ENCODE measurements around the gene SPAG7.

The SPAG7 gene

GRCh38 chr17:4949321-4950074 is 18.1 kb downstream of the SPAG7 start:
- DNase-seq: peak; percentile 43

- peak; percentile 93 for DNase-seq
These were observed 18.7 kb downstream of the SPAG7 start for GRCh38 chr17:4948931-4949320.

- DNase-seq: peak; percentile 93
These were observed 19.3 kb downstream of the SPAG7 start, which contains the start of gene PFN1 for GRCh38 chr17:4948166-4948930. TSS of gene PFN1 (minus strand) at chr17:4948530. CDS start at chr17:4948394, 136 bp downstream.

GRCh38 chr17:4947411-4948165 is 20.0 kb downstream of the SPAG7 start:
- no peak for DNase-seq

- no peak for DNase-seq
These were observed 20.6 kb downstream of the SPAG7 start for GRCh38 chr17:4947010-4947410.

GRCh38 chr17:4946312-4946976 is 21.2 kb downstream of the SPAG7 start:
- no peak for DNase-seq

- no peak for DNase-seq
These were observed 21.7 kb downstream of the SPAG7 start for GRCh38 chr17:4945944-4946280.

- DNase-seq: no peak
These were observed 22.3 kb downstream of the SPAG7 start for GRCh38 chr17:4945176-4945943.

GRCh38 chr17:4944554-4945175 is 23.0 kb downstream of the SPAG7 start:
- no peak for DNase-seq

GRCh38 chr17:4944163-4944553 is 23.5 kb downstream of the SPAG7 start:
- no peak for DNase-seq

GRCh38 chr17:4942760-4943508 is 24.7 kb downstream of the SPAG7 start:
- no peak for DNase-seq

GRCh38 chr17:4941319-4941610 is 26.4 kb downstream of the SPAG7 start:
- DNase-seq: no peak

- DNase-seq: no peak
These were observed 26.9 kb downstream of the SPAG7 start for GRCh38 chr17:4940555-4941318.

- peak; percentile 99 for DNase-seq
These were observed 27.6 kb downstream of the SPAG7 start, which contains the start of the genes RNF167 and SLC25A11 for GRCh38 chr17:4939796-4940554. TSS of gene RNF167 (plus strand) at chr17:4940268. CDS start at chr17:4940910, 642 bp downstream. TSS of gene SLC25A11 (minus strand) at chr17:4940046. CDS start at chr17:4939910, 136 bp downstream.

- DNase-seq: no peak
These were observed 28.1 kb downstream of the SPAG7 start for GRCh38 chr17:4939546-4939795.

GRCh38 chr17:4938688-4939545 is 28.7 kb downstream of the SPAG7 start:
- DNase-seq: no peak

- no peak for DNase-seq
These were observed 29.5 kb downstream of the SPAG7 start for GRCh38 chr17:4938069-4938491.

- DNase-seq: no peak
These were observed 30.1 kb downstream of the SPAG7 start for GRCh38 chr17:4937553-4937952.

GRCh38 chr17:4936436-4936835 is 31.2 kb downstream of the SPAG7 start:
- DNase-seq: no peak

Data from NCI-H1694 treated with DMSO at 0.1 percent for 48 hours (cell line).